CD4-positive, CD25-positive, alpha-beta regulatory T cell (primary cell): Measurements from ENCODE around the gene SNRPD3. TPM values are rescaled to one million over a fixed set of nuclear protein-coding genes. Genes with fewer than 3 reads are reported as not detected.
"Not testable (repeated sequence)": the region's sequence is repeated elsewhere in the genome, so short reads cannot be mapped to it uniquely, and the experiment has no call there.

Experiments used
- ATAC-seq, 2 donors: fragments of 150-1000 bp; cut with Tn5 transposase; one replicate each; pipeline ENCODE4 v1.10.0; 2021; ENCODE audit warnings: low read depth in 2 of 2, moderate number of reproducible peaks in 2 of 2, moderate library complexity in 1 of 2
- DNase-seq, 3 donors: peaks; one replicate each; pipeline versions ENCODE4 v3.0.0 to v3.0.0-alpha.2; 2012 to 2022; ENCODE audit warnings: mixed read lengths in 1 of 3
- H3K27ac ChIP-seq: one replicate; pipeline ENCODE4 v1.7.0; 2013; ENCODE audit warnings: mild to moderate bottlenecking, low read length; ENCODE audit not compliant: insufficient read depth, poor library complexity, severe bottlenecking
- H3K27me3 ChIP-seq: one replicate; pipeline ENCODE4 v1.7.0; 2013; ENCODE audit warnings: low read length; ENCODE audit not compliant: control insufficient read depth, insufficient read depth
- H3K36me3 ChIP-seq: one replicate; pipeline ENCODE4 v1.7.0; 2013; ENCODE audit warnings: mild to moderate bottlenecking, low read length, moderate library complexity; ENCODE audit not compliant: control insufficient read depth, insufficient read depth
- H3K4me1 ChIP-seq: 2 replicates; pipeline ENCODE4 v1.7.0; 2013; ENCODE audit warnings: mild to moderate bottlenecking, low read length; ENCODE audit not compliant: insufficient read depth, control insufficient read depth, poor library complexity, severe bottlenecking
- H3K4me3 ChIP-seq: one replicate; pipeline ENCODE4 v1.7.0; 2013; ENCODE audit warnings: low read depth, mild to moderate bottlenecking, low read length, moderate library complexity
- H3K9me3 ChIP-seq, 2 experiments: 1 replicate in 1 of 2; 2 replicates in 1 of 2; pipeline ENCODE4 v1.7.0; 2013; ENCODE audit warnings: low read length in 2 of 2, mild to moderate bottlenecking in 1 of 2, moderate library complexity in 1 of 2; ENCODE audit not compliant: control insufficient read depth in 2 of 2
- H3K27ac Mint-ChIP-seq, 3 donors: one replicate each; pipeline ENCODE4 v1.8.0; 2020 to 2022; ENCODE audit warnings: mild to moderate bottlenecking in 3 of 3, mixed read lengths in 3 of 3, moderate library complexity in 2 of 3
- H3K27me3 Mint-ChIP-seq: one replicate; pipeline ENCODE4 v1.8.0; 2022; ENCODE audit warnings: mild to moderate bottlenecking, mixed read lengths
- H3K36me3 Mint-ChIP-seq: one replicate; pipeline ENCODE4 v1.8.0; 2020; ENCODE audit warnings: mixed read lengths
- H3K4me1 Mint-ChIP-seq, 4 donors: one replicate each; pipeline ENCODE4 v1.8.0; 2020 to 2022; ENCODE audit warnings: mixed read lengths in 4 of 4, mild to moderate bottlenecking in 1 of 4
- H3K4me3 Mint-ChIP-seq, 4 donors: one replicate each; pipeline ENCODE4 v1.8.0; 2020 to 2022; ENCODE audit warnings: mild to moderate bottlenecking in 4 of 4, mixed read lengths in 4 of 4, moderate library complexity in 3 of 4
- H3K9me3 Mint-ChIP-seq, 7 donors: one replicate each; pipeline ENCODE4 v1.8.0; 2020 to 2022; ENCODE audit warnings: mixed read lengths in 7 of 7, mild to moderate bottlenecking in 3 of 7, moderate library complexity in 2 of 7
- polyA plus RNA-seq, 4 donors: library from polyadenylated mRNA; unstranded; fragments of 300-500 nt; fragmentation: Illumina TruSeq; gene quantifications; one replicate each; pipeline ENCODE4 v1.2.3, GENCODE V29; 2021
- total RNA-seq: library from RNA; stranded (reverse); gene quantifications from one replicate; pipeline ENCODE4 v1.2.3, GENCODE V29; 2022

Gene SNRPD3
- total and polyA plus RNA-seq, 5 donors from 2014 or later: 41.0 to 101 (median 83.7) TPM

GRCh38 chr22:24550028-24550901 is 5.5 kb upstream of the SNRPD3 start:
- no peak overlapping the region for H3K27ac Mint-ChIP-seq
- H3K4me1 ChIP-seq: peaks cover 16% of the 10 kb centered on the region

GRCh38 chr22:24550902-24551435 is 4.8 kb upstream of the SNRPD3 start:
- Histone ChIP-seq H3K27me3 (no peaks in the 10 kb centered on the region), H3K4me1 (peaks cover 16% of the 10 kb centered on the region), H3K9me3 (no peaks in the 10 kb centered on the region), H3K27ac (no peak overlapping the region), H3K4me3 (no peak overlapping the region), H3K36me3 (peaks cover 30% of the 10 kb centered on the region)
- Mint-ChIP-seq H3K4me1 (peaks cover 0 to 42% (median 25%) of the 10 kb centered on the region in 4 donors), H3K27me3 (no peaks in the 10 kb centered on the region), H3K4me3 (peak overlapping the region in 1 of 4 donors; percentile 77), H3K27ac (no peak overlapping the region), H3K36me3 (peaks cover 30% of the 10 kb centered on the region), H3K9me3 (no peaks in the 10 kb centered on the region)
- no peak for DNase-seq
- ATAC-seq: no peak

More at GRCh38 chr22:24550028-24550901, 5.5 kb upstream of the SNRPD3 start:
- Histone ChIP-seq H3K4me3 (no peak overlapping the region), H3K36me3 (peaks cover 31% of the 10 kb centered on the region), H3K27me3 (no peaks in the 10 kb centered on the region), H3K9me3 (no peaks in the 10 kb centered on the region), H3K27ac (no peak overlapping the region)
- H3K4me3 Mint-ChIP-seq: no peak overlapping the region
- ATAC-seq (no peak), DNase-seq (no peak)
- H3K36me3 Mint-ChIP-seq: peaks cover 30% of the 10 kb centered on the region
- H3K27me3 Mint-ChIP-seq: no peaks in the 10 kb centered on the region
- H3K4me1 Mint-ChIP-seq: peaks cover 0 to 37% (median 21%) of the 10 kb centered on the region in 4 donors
- H3K9me3 Mint-ChIP-seq: no peaks in the 10 kb centered on the region

GRCh38 chr22:24552503-24553286 is 3.1 kb upstream of the SNRPD3 start:
- H3K36me3 Mint-ChIP-seq: peaks cover 22% of the 10 kb centered on the region

GRCh38 chr22:24553597-24554312 is 2.0 kb upstream of the SNRPD3 start:
- H3K4me3 ChIP-seq: peak overlapping the region; percentile 86
- peaks cover 41% of the 10 kb centered on the region for H3K4me1 ChIP-seq
- Mint-ChIP-seq H3K27ac (peak overlapping the region; percentile 58 to 99 (median 93)), H3K4me1 (peaks cover 4 to 68% (median 44%) of the 10 kb centered on the region in 4 donors), H3K36me3 (peaks cover 26% of the 10 kb centered on the region), H3K27me3 (no peaks in the 10 kb centered on the region), H3K9me3 (no peaks in the 10 kb centered on the region), H3K4me3 (peak overlapping the region; percentile 92 to 99 (median 97))
- no peak for ATAC-seq
- DNase-seq: no peak
- peak overlapping the region; percentile 93 for H3K27ac ChIP-seq
- H3K9me3 ChIP-seq: no peaks in the 10 kb centered on the region
- peaks cover 21% of the 10 kb centered on the region for H3K36me3 ChIP-seq
- no peaks in the 10 kb centered on the region for H3K27me3 ChIP-seq

More at GRCh38 chr22:24552503-24553286, 3.1 kb upstream of the SNRPD3 start:
- H3K9me3 ChIP-seq, H3K27me3 ChIP-seq, ATAC-seq, H3K27me3 Mint-ChIP-seq, H3K9me3 Mint-ChIP-seq: not testable (repeated sequence)
- peak overlapping the region; percentile 34 to 99 (median 94) for H3K4me3 Mint-ChIP-seq
- H3K36me3 ChIP-seq: peaks cover 17% of the 10 kb centered on the region
- DNase-seq: peak in 1 of 3 donors; percentile 41
- H3K4me1 ChIP-seq: peaks cover 32% of the 10 kb centered on the region
- H3K4me1 Mint-ChIP-seq: peaks cover 0 to 57% (median 36%) of the 10 kb centered on the region in 4 donors
- H3K27ac Mint-ChIP-seq: peak overlapping the region in 1 of 3 donors; percentile 99
- H3K4me3 ChIP-seq: peak overlapping the region; percentile 4
- H3K27ac ChIP-seq: peak overlapping the region; percentile 93

GRCh38 chr22:24554313-24555164 is 1.3 kb upstream of the SNRPD3 start, which contains the start of gene GUCD1:
Gene GUCD1 (minus strand): TSS chr22:24555138. CDS start chr22:24554991, 147 bp downstream.
- ATAC-seq: no peak
- Histone ChIP-seq H3K27me3 (no peaks in the 10 kb centered on the region), H3K36me3 (peaks cover 26% of the 10 kb centered on the region), H3K9me3 (no peaks in the 10 kb centered on the region), H3K4me3 (peak within 1 kb of the TSS; percentile 98), H3K4me1 (peaks cover 41% of the 10 kb centered on the region), H3K27ac (peak within 1 kb of the TSS; percentile 93)
- H3K9me3 Mint-ChIP-seq: no peaks in the 10 kb centered on the region
- no peaks in the 10 kb centered on the region for H3K27me3 Mint-ChIP-seq
- H3K4me1 Mint-ChIP-seq: peaks cover 4 to 76% (median 48%) of the 10 kb centered on the region in 4 donors
- peak within 1 kb of the TSS; percentile 97 to 99 (median 98) for H3K27ac Mint-ChIP-seq
- peaks cover 34% of the 10 kb centered on the region for H3K36me3 Mint-ChIP-seq
- peak; percentile 7 to 44 (median 19) for DNase-seq
- H3K4me3 Mint-ChIP-seq: peak within 1 kb of the TSS; percentile 96 to 99 (median 97)

GRCh38 chr22:24559471-24559870 is 3.7 kb downstream of the SNRPD3 start:
- peak overlapping the region; percentile 22 to 81 (median 52) for H3K4me3 Mint-ChIP-seq
- Histone ChIP-seq H3K4me1 (peaks cover 42% of the 10 kb centered on the region), H3K4me3 (no peak overlapping the region), H3K36me3 (peaks cover 47% of the 10 kb centered on the region), H3K9me3 (no peaks in the 10 kb centered on the region), H3K27me3 (no peaks in the 10 kb centered on the region), H3K27ac (no peak overlapping the region)
- no peak for ATAC-seq
- no peaks in the 10 kb centered on the region for H3K27me3 Mint-ChIP-seq
- no peak overlapping the region for H3K27ac Mint-ChIP-seq
- no peaks in the 10 kb centered on the region for H3K9me3 Mint-ChIP-seq
- H3K36me3 Mint-ChIP-seq: peaks cover 38% of the 10 kb centered on the region
- no peak for DNase-seq
- H3K4me1 Mint-ChIP-seq: peaks cover 9 to 76% (median 48%) of the 10 kb centered on the region in 4 donors
